A549 (cell line): Measurements from ENCODE around the gene ZNF618.

Source experiments
- BHLHE40 ChIP-seq: IDR thresholded peaks from 2 replicates; pipeline ENCODE4 v1.6.1; 2012; ENCODE audit warnings: low read depth, low read length, inconsistent platforms
- JUN ChIP-seq, 2 experiments: fragments of >200 bp; sonication (Bioruptor Twin); formaldehyde crosslinking; IDR thresholded peaks; 2 replicates in 1 of 2; 3 replicates in 1 of 2; pipeline ENCODE4 v1.6.1; 2016 to 2017
- JUNB ChIP-seq: fragments of >200 bp; sonication (Bioruptor Twin); formaldehyde crosslinking; IDR thresholded peaks from 2 replicates; pipeline ENCODE4 v1.6.1; 2016
- MAFK ChIP-seq: fragments of 450-650 bp; IDR thresholded peaks from 2 replicates; pipeline ENCODE4 v1.6.1; 2014; ENCODE audit not compliant: partially characterized antibody
- NR3C1 ChIP-seq: fragments of >200 bp; sonication (Bioruptor Twin); formaldehyde crosslinking; IDR thresholded peaks from 3 replicates; pipeline ENCODE4 v1.6.1; 2017
- POLR2A ChIP-seq: IDR thresholded peaks from 2 replicates; pipeline ENCODE4 v1.6.1; 2012; ENCODE audit warnings: mild to moderate bottlenecking, low read length
- RFX5 ChIP-seq: fragments of 450-650 bp; IDR thresholded peaks from 2 replicates; pipeline ENCODE4 v1.7.1; 2014; ENCODE audit warnings: antibody characterized with exemption, mild to moderate bottlenecking, moderate library complexity
- ZFP36 ChIP-seq: fragments of 450-650 bp; IDR thresholded peaks from 2 replicates; pipeline ENCODE4 v1.6.1; 2014; ENCODE audit warnings: borderline replicate concordance; ENCODE audit not compliant: partially characterized antibody
- TF ChIP-seq, protein P1 (sequence below): fragments of 150-350 bp; IDR thresholded peaks from 2 replicates; pipeline ENCODE4 v1.6.1; 2014; ENCODE audit warnings: low read depth, mild to moderate bottlenecking, low read length
- TF ChIP-seq, protein P2 (sequence below): fragments of >200 bp; sonication (Bioruptor Twin); formaldehyde crosslinking; IDR thresholded peaks from 3 replicates; pipeline ENCODE4 v1.5.1; 2016

DNA sequence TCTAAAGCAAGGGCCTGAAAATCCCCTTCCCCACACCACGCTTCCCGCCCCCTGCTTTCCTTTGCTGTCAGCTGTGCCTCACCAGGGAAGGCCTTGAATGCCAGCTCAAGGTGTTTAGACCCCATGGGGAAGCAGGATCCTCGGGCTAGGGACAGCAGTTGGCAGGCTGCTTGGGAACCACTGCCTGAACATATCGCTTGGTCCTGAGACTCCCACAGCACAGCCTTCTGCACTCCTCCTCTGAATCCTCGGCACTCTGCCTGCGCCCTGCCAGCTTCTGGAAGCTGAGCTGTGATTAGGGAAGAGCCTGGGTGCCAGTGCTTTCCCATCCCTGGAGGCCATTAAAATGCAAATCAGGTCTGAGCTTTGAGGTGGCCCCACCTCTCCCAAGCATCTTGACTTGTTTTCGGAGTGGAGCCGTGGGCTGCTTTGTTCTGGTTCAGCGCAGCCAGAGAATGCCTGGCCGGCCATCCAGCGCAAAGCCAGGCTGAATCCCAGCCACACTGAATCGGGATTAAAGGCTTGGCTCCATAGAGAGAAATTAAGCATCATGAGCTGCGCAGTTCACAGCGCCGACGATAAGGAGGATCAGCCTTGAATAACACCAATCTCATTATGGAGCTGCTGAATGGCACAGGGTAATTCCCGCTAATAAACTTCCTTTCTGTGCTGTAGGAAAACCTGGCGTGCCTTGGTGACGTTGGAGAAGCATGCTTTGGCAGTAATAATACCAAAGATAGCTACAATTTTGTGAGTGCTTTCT lies 162.0 kb downstream of the ZNF618 start:
- TF ChIP-seq, protein P1, sequence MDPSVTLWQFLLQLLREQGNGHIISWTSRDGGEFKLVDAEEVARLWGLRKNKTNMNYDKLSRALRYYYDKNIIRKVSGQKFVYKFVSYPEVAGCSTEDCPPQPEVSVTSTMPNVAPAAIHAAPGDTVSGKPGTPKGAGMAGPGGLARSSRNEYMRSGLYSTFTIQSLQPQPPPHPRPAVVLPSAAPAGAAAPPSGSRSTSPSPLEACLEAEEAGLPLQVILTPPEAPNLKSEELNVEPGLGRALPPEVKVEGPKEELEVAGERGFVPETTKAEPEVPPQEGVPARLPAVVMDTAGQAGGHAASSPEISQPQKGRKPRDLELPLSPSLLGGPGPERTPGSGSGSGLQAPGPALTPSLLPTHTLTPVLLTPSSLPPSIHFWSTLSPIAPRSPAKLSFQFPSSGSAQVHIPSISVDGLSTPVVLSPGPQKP = no peak
- TF ChIP-seq NR3C1 (no peak), JUN (IDR thresholded peaks at IDR 0.05) (no peak), POLR2A (no peak), BHLHE40 (no peak), JUNB (no peak), RFX5 (no peak), MAFK (no peak), ZFP36 (no peak)
- TF ChIP-seq, protein P2, sequence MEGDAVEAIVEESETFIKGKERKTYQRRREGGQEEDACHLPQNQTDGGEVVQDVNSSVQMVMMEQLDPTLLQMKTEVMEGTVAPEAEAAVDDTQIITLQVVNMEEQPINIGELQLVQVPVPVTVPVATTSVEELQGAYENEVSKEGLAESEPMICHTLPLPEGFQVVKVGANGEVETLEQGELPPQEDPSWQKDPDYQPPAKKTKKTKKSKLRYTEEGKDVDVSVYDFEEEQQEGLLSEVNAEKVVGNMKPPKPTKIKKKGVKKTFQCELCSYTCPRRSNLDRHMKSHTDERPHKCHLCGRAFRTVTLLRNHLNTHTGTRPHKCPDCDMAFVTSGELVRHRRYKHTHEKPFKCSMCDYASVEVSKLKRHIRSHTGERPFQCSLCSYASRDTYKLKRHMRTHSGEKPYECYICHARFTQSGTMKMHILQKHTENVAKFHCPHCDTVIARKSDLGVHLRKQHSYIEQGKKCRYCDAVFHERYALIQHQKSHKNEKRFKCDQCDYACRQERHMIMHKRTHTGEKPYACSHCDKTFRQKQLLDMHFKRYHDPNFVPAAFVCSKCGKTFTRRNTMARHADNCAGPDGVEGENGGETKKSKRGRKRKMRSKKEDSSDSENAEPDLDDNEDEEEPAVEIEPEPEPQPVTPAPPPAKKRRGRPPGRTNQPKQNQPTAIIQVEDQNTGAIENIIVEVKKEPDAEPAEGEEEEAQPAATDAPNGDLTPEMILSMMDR = no peak
